Vagina (tissue), 2 donors: Measurements from ENCODE around the gene CDK5RAP3. TPM values are rescaled to one million over a fixed set of nuclear protein-coding genes. Genes with fewer than 3 reads are reported as not detected.
A peak's percentile ranks its signal among the peaks of the same experiment; 100 is the strongest.

Source experiments
- DNase-seq, 2 donors: peaks; one replicate each; pipeline ENCODE4 v3.0.0-alpha.2; 2017; ENCODE audit errors: extremely low spot score in 2 of 2
- H3K27ac ChIP-seq: fragments of 200-600 bp; sonication (generic); one replicate; pipeline ENCODE4 v1.5.1; 2019
- H3K27me3 ChIP-seq: fragments of 200-600 bp; sonication (generic); one replicate; pipeline ENCODE4 v1.5.1; 2019
- H3K36me3 ChIP-seq, 2 donors: fragments of 200-600 bp; sonication (generic); one replicate each; pipeline ENCODE4 v1.5.1; 2017 to 2019
- H3K4me1 ChIP-seq: fragments of 200-600 bp; sonication (generic); one replicate; pipeline ENCODE4 v1.5.1; 2019
- H3K4me3 ChIP-seq, 2 donors: fragments of 200-600 bp; sonication (generic); 1 replicate in 1 of 2; 2 replicates in 1 of 2; pipeline ENCODE4 v1.5.1; 2016 to 2019
- H3K9me3 ChIP-seq: fragments of 200-600 bp; sonication (generic); one replicate; pipeline ENCODE4 v1.5.1; 2019
- POLR2A ChIP-seq, 2 donors: fragments of 450-650 bp; IDR thresholded peaks; one replicate each; pipeline ENCODE4 v1.6.1; 2017; ENCODE audit warnings: antibody characterized with exemption in 2 of 2, mild to moderate bottlenecking in 2 of 2, moderate library complexity in 2 of 2
- POLR2AphosphoS5 ChIP-seq, 2 donors: sonication (generic); formaldehyde crosslinking; IDR thresholded peaks; one replicate each; pipeline ENCODE4 v1.9.0; 2017; ENCODE audit warnings: antibody characterized with exemption in 2 of 2, mild to moderate bottlenecking in 2 of 2, low read depth in 1 of 2; ENCODE audit not compliant: insufficient read depth in 1 of 2
- intact Hi-C: fragments of 100-400 bp; cut with DNase I; formaldehyde crosslinking; loops from one replicate; pipeline ENCODE4 v1.15.1; 2023
- total RNA-seq: library from RNA; depleted of rRNA; stranded (reverse); fragments of >200 nt; gene quantifications from one replicate; pipeline ENCODE4 v1.2.3, GENCODE V29; 2016
- TF ChIP-seq, protein P1 (sequence below), 3 experiments: fragments of 450-650 bp in 2 of 3; fragments of 200-600 bp in 1 of 3; sonication (generic) in 1 of 3; IDR thresholded peaks; one replicate each; pipeline ENCODE4 v1.5.1; 2017 to 2019; ENCODE audit warnings: antibody characterized with exemption in 3 of 3, mild to moderate bottlenecking in 2 of 3, moderate library complexity in 2 of 3

The CDK5RAP3 gene
- total RNA-seq, 1 donor from 2014 or later = 144 TPM

DNA sequence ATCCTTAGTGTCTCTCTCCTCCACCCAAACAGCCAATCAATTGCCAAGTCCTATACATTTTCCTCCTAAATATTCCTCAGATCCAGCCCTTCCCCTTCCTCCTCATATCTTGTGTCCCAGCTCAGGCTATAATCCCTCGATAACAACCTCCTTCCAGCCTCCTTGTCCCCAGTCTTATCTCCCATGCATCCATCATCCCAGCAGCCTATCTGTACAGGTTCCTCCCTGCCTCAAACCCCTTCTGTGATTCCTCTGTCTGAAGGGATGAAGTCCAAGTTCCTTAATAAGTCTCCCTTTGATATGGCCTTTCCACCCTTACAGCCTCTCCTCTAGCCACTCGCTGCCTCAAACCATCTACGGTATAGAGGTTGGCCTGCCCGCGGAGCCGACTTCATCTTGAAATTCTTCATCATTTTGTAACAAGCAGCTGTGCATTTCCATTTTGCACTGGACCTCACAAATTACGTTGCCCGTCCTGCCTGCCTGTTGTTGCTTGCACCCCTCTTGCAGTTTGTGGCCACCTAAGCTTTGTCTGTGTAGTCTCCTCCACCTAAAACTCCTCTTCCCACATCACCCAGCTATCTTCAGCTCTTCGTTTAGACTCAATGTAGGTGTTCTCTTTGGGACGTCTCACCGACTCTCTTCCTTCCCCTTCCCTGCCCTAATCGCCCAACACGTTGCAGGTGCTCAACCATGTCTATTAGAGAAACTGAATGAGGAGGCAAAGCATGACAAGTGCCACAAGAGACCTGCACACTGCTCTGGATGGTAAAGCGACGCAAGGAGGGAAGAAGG lies 786 bp upstream of the CDK5RAP3 start:
- Histone ChIP-seq H3K4me1 (peaks cover 49% of the 10 kb centered on the region), H3K36me3 (peaks cover 0 to 16% of the 10 kb centered on the region in 2 donors), H3K27ac (peak overlapping the region; percentile 42), H3K4me3 (peak overlapping the region; percentile 80 to 84), H3K27me3 (no peaks in the 10 kb centered on the region), H3K9me3 (no peaks in the 10 kb centered on the region)
- no peak for DNase-seq
- intact Hi-C loops = no loop called here
- no peak for TF ChIP-seq POLR2A (IDR thresholded peaks at IDR 0.05)
- TF ChIP-seq, protein P1, sequence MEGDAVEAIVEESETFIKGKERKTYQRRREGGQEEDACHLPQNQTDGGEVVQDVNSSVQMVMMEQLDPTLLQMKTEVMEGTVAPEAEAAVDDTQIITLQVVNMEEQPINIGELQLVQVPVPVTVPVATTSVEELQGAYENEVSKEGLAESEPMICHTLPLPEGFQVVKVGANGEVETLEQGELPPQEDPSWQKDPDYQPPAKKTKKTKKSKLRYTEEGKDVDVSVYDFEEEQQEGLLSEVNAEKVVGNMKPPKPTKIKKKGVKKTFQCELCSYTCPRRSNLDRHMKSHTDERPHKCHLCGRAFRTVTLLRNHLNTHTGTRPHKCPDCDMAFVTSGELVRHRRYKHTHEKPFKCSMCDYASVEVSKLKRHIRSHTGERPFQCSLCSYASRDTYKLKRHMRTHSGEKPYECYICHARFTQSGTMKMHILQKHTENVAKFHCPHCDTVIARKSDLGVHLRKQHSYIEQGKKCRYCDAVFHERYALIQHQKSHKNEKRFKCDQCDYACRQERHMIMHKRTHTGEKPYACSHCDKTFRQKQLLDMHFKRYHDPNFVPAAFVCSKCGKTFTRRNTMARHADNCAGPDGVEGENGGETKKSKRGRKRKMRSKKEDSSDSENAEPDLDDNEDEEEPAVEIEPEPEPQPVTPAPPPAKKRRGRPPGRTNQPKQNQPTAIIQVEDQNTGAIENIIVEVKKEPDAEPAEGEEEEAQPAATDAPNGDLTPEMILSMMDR (IDR thresholded peaks at IDR 0.05) = no peak
- TF ChIP-seq POLR2AphosphoS5 (IDR thresholded peaks at IDR 0.05; ENCODE audit: insufficient read depth in 1 of 2, low read depth in 1 of 2) = no peak

DNA sequence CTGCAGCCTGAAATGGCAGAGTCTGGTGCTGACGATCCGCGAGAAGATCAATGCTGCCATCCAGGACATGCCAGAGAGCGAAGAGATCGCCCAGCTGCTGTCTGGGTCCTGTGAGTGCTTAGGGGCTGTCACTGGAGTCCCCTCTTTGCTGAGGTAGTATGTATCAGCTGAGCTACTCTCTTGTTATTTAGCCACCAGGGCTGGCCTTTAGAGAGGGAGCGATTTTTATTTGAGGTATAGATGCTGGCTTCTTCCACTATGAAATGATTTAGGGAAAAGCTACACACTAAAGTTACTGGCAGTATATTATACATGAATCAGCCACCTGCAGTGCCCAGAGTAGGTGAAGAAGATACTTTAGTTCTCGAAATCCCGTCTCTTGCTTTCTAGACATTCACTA lies 2.6 kb downstream of the CDK5RAP3 start:
- intact Hi-C loops = no loop called here
- no peak for DNase-seq
- no peak for TF ChIP-seq POLR2AphosphoS5 (IDR thresholded peaks at IDR 0.05; ENCODE audit: insufficient read depth in 1 of 2, low read depth in 1 of 2)
- TF ChIP-seq POLR2A (IDR thresholded peaks at IDR 0.05) = no peak
- TF ChIP-seq, protein P1 (IDR thresholded peaks at IDR 0.05) = no peak
- H3K36me3 ChIP-seq = peaks cover 0 to 50% of the 10 kb centered on the region in 2 donors
- no peak overlapping the region for H3K27ac ChIP-seq
- no peak overlapping the region for H3K4me3 ChIP-seq
- H3K27me3 ChIP-seq = no peaks in the 10 kb centered on the region
- H3K4me1 ChIP-seq = peaks cover 23% of the 10 kb centered on the region
- no peaks in the 10 kb centered on the region for H3K9me3 ChIP-seq

DNA sequence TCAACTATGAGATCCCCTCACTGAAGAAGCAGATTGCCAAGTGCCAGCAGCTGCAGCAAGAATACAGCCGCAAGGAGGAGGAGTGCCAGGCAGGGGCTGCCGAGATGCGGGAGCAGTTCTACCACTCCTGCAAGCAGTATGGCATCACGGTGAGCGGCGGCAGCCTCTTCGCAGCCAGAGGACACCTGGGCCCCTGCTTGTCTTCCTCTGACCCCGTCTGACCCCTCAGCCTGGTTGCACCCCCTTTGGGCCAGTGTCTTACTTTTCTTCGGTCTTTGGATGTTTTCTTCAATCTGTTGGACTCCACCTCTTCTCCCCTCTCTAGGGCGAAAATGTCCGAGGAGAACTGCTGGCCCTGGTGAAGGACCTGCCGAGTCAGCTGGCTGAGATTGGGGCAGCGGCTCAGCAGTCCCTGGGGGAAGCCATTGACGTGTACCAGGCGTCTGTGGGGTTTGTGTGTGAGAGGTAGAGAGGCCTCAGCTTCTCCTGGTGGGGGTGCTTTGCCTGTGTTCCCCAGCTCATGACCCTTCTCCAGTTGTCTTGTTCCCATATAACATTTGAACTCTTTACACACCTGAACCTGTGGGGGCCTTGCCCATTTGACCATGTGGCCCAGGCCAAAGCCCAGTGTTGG lies 4.4 kb downstream of the CDK5RAP3 start:
- H3K9me3 ChIP-seq = no peaks in the 10 kb centered on the region
- no peaks in the 10 kb centered on the region for H3K27me3 ChIP-seq
- TF ChIP-seq POLR2AphosphoS5 (IDR thresholded peaks at IDR 0.05; ENCODE audit: insufficient read depth in 1 of 2, low read depth in 1 of 2) = no peak
- TF ChIP-seq, protein P1 (IDR thresholded peaks at IDR 0.05) = no peak
- no peak for TF ChIP-seq POLR2A (IDR thresholded peaks at IDR 0.05)
- H3K36me3 ChIP-seq = peaks cover 0 to 67% of the 10 kb centered on the region in 2 donors
- H3K4me3 ChIP-seq = no peak overlapping the region
- DNase-seq = no peak
- H3K4me1 ChIP-seq = peaks cover 17% of the 10 kb centered on the region
- intact Hi-C loops = loop anchor here (5.0 kb wide), 1 partner anchor 42 kb away; no protein-coding TSS in a partner anchor
- H3K27ac ChIP-seq = no peak overlapping the region

DNA sequence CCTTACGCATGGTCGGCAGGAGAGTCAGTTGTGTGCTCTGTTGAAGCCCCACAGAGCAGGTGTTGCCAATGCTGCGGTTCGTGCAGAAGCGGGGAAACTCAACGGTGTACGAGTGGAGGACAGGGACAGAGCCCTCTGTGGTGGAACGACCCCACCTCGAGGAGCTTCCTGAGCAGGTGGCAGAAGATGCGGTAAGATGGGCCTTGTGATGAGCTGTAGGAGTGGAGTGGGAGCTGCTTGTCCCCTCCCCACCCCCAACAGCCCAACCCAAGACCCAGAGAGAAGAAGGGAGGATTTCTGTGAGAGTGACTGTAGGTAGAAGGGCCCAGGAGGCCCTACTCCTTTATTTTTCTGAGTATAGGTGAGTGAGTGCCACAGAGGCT lies 4.9 kb downstream of the CDK5RAP3 start:
- Histone ChIP-seq H3K4me3 (no peak overlapping the region), H3K27ac (no peak overlapping the region), H3K4me1 (peaks cover 15% of the 10 kb centered on the region), H3K9me3 (no peaks in the 10 kb centered on the region), H3K27me3 (no peaks in the 10 kb centered on the region), H3K36me3 (peaks cover 0 to 72% of the 10 kb centered on the region in 2 donors)
- no peak for DNase-seq
- intact Hi-C loops = loop anchor here (5.0 kb wide), 1 partner anchor 41 kb away; no protein-coding TSS in a partner anchor
- no peak for TF ChIP-seq POLR2AphosphoS5 (IDR thresholded peaks at IDR 0.05; ENCODE audit: insufficient read depth in 1 of 2, low read depth in 1 of 2)
- TF ChIP-seq POLR2A (IDR thresholded peaks at IDR 0.05) = no peak
- TF ChIP-seq, protein P1 (IDR thresholded peaks at IDR 0.05) = no peak
